ENCODE measurements around the gene DYTN.
A peak's percentile ranks its signal among the peaks of the same experiment; 100 is the strongest.
"Not testable (repeated sequence)": the region's sequence is repeated elsewhere in the genome, so short reads cannot be mapped to it uniquely, and the experiment has no call there.

DYTN gene

GRCh38 chr2:206718296-206718695 lies at the start of gene DYTN:
Gene DYTN (minus strand): TSS chr2:206718396. CDS start chr2:206718279, 117 bp downstream.
- DNase-seq: no peak

GRCh38 chr2:206766057-206766930 lies 48.1 kb upstream of the DYTN start:
- no peak for DNase-seq

GRCh38 chr2:206765242-206766056 lies 47.3 kb upstream of the DYTN start, which contains the start of the genes FASTKD2 and MDH1B:
Gene FASTKD2 (plus strand): TSS chr2:206765606. CDS start chr2:206766694, 1,088 bp downstream.
Gene MDH1B (minus strand): TSS chr2:206765328. CDS start chr2:206765271, 57 bp downstream.
- peak; percentile 95 for DNase-seq

GRCh38 chr2:206764673-206765241 lies 46.6 kb upstream of the DYTN start:
- no peak for DNase-seq

GRCh38 chr2:206756816-206757215 lies 38.6 kb upstream of the DYTN start:
- no peak for DNase-seq

GRCh38 chr2:206740800-206741199 lies 22.6 kb upstream of the DYTN start:
- no peak for DNase-seq

- no peak for DNase-seq
Observed at GRCh38 chr2:206739271-206739670, 21.1 kb upstream of the DYTN start.

GRCh38 chr2:206736935-206737334 lies 18.7 kb upstream of the DYTN start:
- DNase-seq: peak; percentile 0

GRCh38 chr2:206733341-206733740 lies 15.1 kb upstream of the DYTN start:
- DNase-seq: no peak

- peak; percentile 1 for DNase-seq
Observed at GRCh38 chr2:206728277-206729199, 10.3 kb upstream of the DYTN start.

GRCh38 chr2:206727287-206727686 lies 9.1 kb upstream of the DYTN start:
- DNase-seq: no peak

GRCh38 chr2:206723288-206723687 lies 5.1 kb upstream of the DYTN start:
- DNase-seq: no peak

GRCh38 chr2:206721256-206721920 lies 3.2 kb upstream of the DYTN start:
- DNase-seq: no peak

GRCh38 chr2:206716623-206717022 lies 1.6 kb downstream of the DYTN start:
- no peak for DNase-seq

- DNase-seq: not testable (repeated sequence)
Observed at GRCh38 chr2:206715183-206715582, 3.0 kb downstream of the DYTN start.

GRCh38 chr2:206713746-206714145 lies 4.5 kb downstream of the DYTN start:
- no peak for DNase-seq

GRCh38 chr2:206708286-206708685 lies 9.9 kb downstream of the DYTN start:
- DNase-seq: no peak

- no peak for DNase-seq
Observed at GRCh38 chr2:206707164-206707701, 11.0 kb downstream of the DYTN start.

- DNase-seq: no peak
Observed at GRCh38 chr2:206701952-206702605, 16.1 kb downstream of the DYTN start.

- DNase-seq: no peak
Observed at GRCh38 chr2:206700156-206700555, 18.0 kb downstream of the DYTN start.

- no peak for DNase-seq
Observed at GRCh38 chr2:206698811-206699210, 19.4 kb downstream of the DYTN start.

Measured in fibroblast of skin of right biceps (primary cell).